ENCODE results near the gene GAS2. TPM values are rescaled to one million over a fixed set of nuclear protein-coding genes. Genes with fewer than 3 reads are reported as not detected.

GAS2 gene
- total and polyA plus RNA-seq, 9 of the 15 experiments (the other 6 are each of a cell fraction or from before 2014, with no cell fraction given): 0.77 to 1.9 (median 1.1) TPM

GRCh38 chr11:22720457-22720856 is 54.0 kb downstream of the GAS2 start (continued):
- no peak for TF ChIP-seq ZBTB2 (IDR thresholded peaks at IDR 0.05)
- no peak for TF ChIP-seq ZNF316 (IDR thresholded peaks at IDR 0.05)
- no peak for TF ChIP-seq RFX1 (IDR thresholded peaks at IDR 0.05)
- no peak for TF ChIP-seq MXD1 (CRISPR knock-in tag; IDR thresholded peaks at IDR 0.05; ENCODE audit: borderline replicate concordance, poor library complexity, severe bottlenecking)
- TF ChIP-seq ZNF696 (CRISPR knock-in tag; conservative IDR thresholded peaks at IDR 0.05): no peak
- TF ChIP-seq GMEB1 (CRISPR knock-in tag; IDR thresholded peaks at IDR 0.05): no peak
- no peak for TF ChIP-seq NFE2L1 (tag; IDR thresholded peaks at IDR 0.05; ENCODE audit: borderline replicate concordance, low read depth)
- TF ChIP-seq TRIM28 (IDR thresholded peaks at IDR 0.05): no peak

GRCh38 chr11:22723274-22723673 is 56.9 kb downstream of the GAS2 start:
- in situ Hi-C loops (cut with MboI) (no loop called here), intact Hi-C loops (cut with micrococcal nuclease) (no loop called here)
- Histone ChIP-seq H3K27me3 (ENCODE audit: control insufficient read depth in 2 of 2, insufficient read depth in 2 of 2, low read length in 2 of 2) (no peaks in the 10 kb centered on the region), H3K4me3 (no peak overlapping the region), H3K36me3 (ENCODE audit: control insufficient read depth, insufficient read depth, low read length) (no peaks in the 10 kb centered on the region), H4K20me1 (replicated peaks; ENCODE audit: control insufficient read depth, insufficient read depth, low read length) (no peaks in the 10 kb centered on the region), H2AFZ (ENCODE audit: low read depth, low read length) (no peak overlapping the region), H3K9me1 (ENCODE audit: control insufficient read depth, insufficient read depth, low read length) (no peaks in the 10 kb centered on the region), H3K4me2 (ENCODE audit: insufficient read depth, low read length) (no peak overlapping the region), H3K4me1 (replicated peaks in 1 of 2; ENCODE audit: control insufficient read depth in 2 of 2, insufficient read depth in 2 of 2, low read length in 2 of 2) (no peaks in the 10 kb centered on the region), H3K9ac (ENCODE audit: insufficient read depth in 1 of 2, low read depth in 2 of 2, low read length in 2 of 2) (no peak overlapping the region), H3K9me3 (replicated peaks; ENCODE audit: control insufficient read depth, insufficient read depth, low read depth, low read length) (no peaks in the 10 kb centered on the region), H3K79me2 (ENCODE audit: control insufficient read depth, insufficient read depth, low read length) (no peaks in the 10 kb centered on the region), H3K27ac (ENCODE audit: extremely low read depth, low read depth, low read length) (no peak overlapping the region)
- 15% methylated on average over 3 of the region's 3 CpGs for WGBS (ENCODE audit: insufficient coverage, low coverage, missing lambda C conversion rate)
- no TSS peak for BruUV-seq (replicated peaks)
- POLR2A ChIA-PET: no interaction called here
- FAIRE-seq (no peak), ATAC-seq (no peak), DNase-seq (ENCODE audit: extremely low read depth in 1 of 4, low spot score in 3 of 4) (no peak)
- CTCF ChIA-PET (ENCODE audit: low intra/inter-chr PET ratio): no interaction called here
- TF ChIP-seq ZNF609 (CRISPR knock-in tag; IDR thresholded peaks at IDR 0.05; ENCODE audit: borderline replicate concordance): no peak
- TF ChIP-seq SLC30A9 (CRISPR knock-in tag; IDR thresholded peaks at IDR 0.05): no peak
- no peak for TF ChIP-seq ZNF444 (CRISPR knock-in tag; IDR thresholded peaks at IDR 0.05)

Measured in K562 (cell line).